Stimulated activated naive CD8-positive, alpha-beta T cell treated with anti-CD3 and anti-CD28 coated beads, Interleukin-15, amount 100 ng/mL, for 72 hours (primary cell): ENCODE results near the gene OLFM1.
A peak's percentile ranks its signal among the peaks of the same experiment; 100 is the strongest.

ENCODE experiments used
- ATAC-seq: fragments of 150-1000 bp; cut with Tn5 transposase; 2 replicates; pipeline ENCODE4 v1.10.0; 2021; ENCODE audit warnings: mild to moderate bottlenecking, moderate library complexity
- DNase-seq, 2 donors: peaks; one replicate each; pipeline ENCODE4 v3.0.0; 2021 to 2022
- H3K27ac Mint-ChIP-seq, 2 donors: one replicate each; pipeline ENCODE4 v1.8.0; 2022; ENCODE audit warnings: mild to moderate bottlenecking in 2 of 2, mixed read lengths in 2 of 2, moderate library complexity in 2 of 2
- H3K27me3 Mint-ChIP-seq: one replicate; pipeline ENCODE4 v1.8.0; 2022; ENCODE audit warnings: mixed read lengths
- H3K4me1 Mint-ChIP-seq: one replicate; pipeline ENCODE4 v1.8.0; 2022; ENCODE audit warnings: mild to moderate bottlenecking, mixed read lengths
- H3K4me3 Mint-ChIP-seq, 2 donors: one replicate each; pipeline ENCODE4 v1.8.0; 2022; ENCODE audit warnings: mild to moderate bottlenecking in 2 of 2, mixed read lengths in 2 of 2, moderate library complexity in 1 of 2
- H3K9me3 Mint-ChIP-seq, 2 donors: one replicate each; pipeline ENCODE4 v1.8.0; 2022; ENCODE audit warnings: mixed read lengths in 2 of 2

Gene OLFM1

GRCh38 chr9:135087489-135087792 lies at the start of gene OLFM1:
Gene OLFM1 (plus strand): TSS chr9:135087668. CDS start chr9:135087990, 322 bp downstream.
- peak within 1 kb of the TSS in 1 of 2 donors; percentile 46 for H3K4me3 Mint-ChIP-seq

GRCh38 chr9:135038331-135038730 lies 49.1 kb upstream of the OLFM1 start:
- Mint-ChIP-seq H3K27ac (no peak overlapping the region), H3K4me3 (no peak overlapping the region), H3K9me3 (no peaks in the 10 kb centered on the region), H3K4me1 (no peaks in the 10 kb centered on the region), H3K27me3 (peaks cover 8% of the 10 kb centered on the region)
- ATAC-seq = no peak
- DNase-seq = no peak

More at GRCh38 chr9:135087489-135087792, at the start of gene OLFM1:
- H3K27ac Mint-ChIP-seq = no peak within 1 kb of the TSS
- H3K9me3 Mint-ChIP-seq = peaks cover 7 to 8% of the 10 kb centered on the region in 2 donors
- ATAC-seq (peak; percentile 66), DNase-seq (peak; percentile 10 to 51)
- H3K4me1 Mint-ChIP-seq = peaks cover 7% of the 10 kb centered on the region
- peaks cover 54% of the 10 kb centered on the region for H3K27me3 Mint-ChIP-seq

GRCh38 chr9:135038826-135039225 lies 48.6 kb upstream of the OLFM1 start:
- H3K27ac Mint-ChIP-seq = no peak overlapping the region
- H3K4me1 Mint-ChIP-seq = no peaks in the 10 kb centered on the region
- H3K9me3 Mint-ChIP-seq = no peaks in the 10 kb centered on the region
- ATAC-seq (no peak), DNase-seq (no peak)
- H3K27me3 Mint-ChIP-seq = peaks cover 8% of the 10 kb centered on the region
- H3K4me3 Mint-ChIP-seq = no peak overlapping the region

GRCh38 chr9:135039266-135039870 lies 48.1 kb upstream of the OLFM1 start:
- ATAC-seq = no peak
- peaks cover 11% of the 10 kb centered on the region for H3K27me3 Mint-ChIP-seq

GRCh38 chr9:135039916-135040645 lies 47.4 kb upstream of the OLFM1 start:
- Mint-ChIP-seq H3K27me3 (peaks cover 18% of the 10 kb centered on the region), H3K4me1 (no peaks in the 10 kb centered on the region), H3K27ac (no peak overlapping the region), H3K4me3 (no peak overlapping the region), H3K9me3 (no peaks in the 10 kb centered on the region)
- no peak for ATAC-seq
- no peak for DNase-seq

More at GRCh38 chr9:135039266-135039870, 48.1 kb upstream of the OLFM1 start:
- DNase-seq = no peak
- H3K9me3 Mint-ChIP-seq = no peaks in the 10 kb centered on the region
- no peaks in the 10 kb centered on the region for H3K4me1 Mint-ChIP-seq
- no peak overlapping the region for H3K4me3 Mint-ChIP-seq
- no peak overlapping the region for H3K27ac Mint-ChIP-seq

- ATAC-seq = no peak
These were observed 46.6 kb upstream of the OLFM1 start for GRCh38 chr9:135040892-135041291.

GRCh38 chr9:135043345-135043744 lies 44.1 kb upstream of the OLFM1 start:
- no peak for DNase-seq
- no peak overlapping the region for H3K4me3 Mint-ChIP-seq
- H3K9me3 Mint-ChIP-seq = no peaks in the 10 kb centered on the region
- H3K4me1 Mint-ChIP-seq = no peaks in the 10 kb centered on the region
- no peak overlapping the region for H3K27ac Mint-ChIP-seq
- no peak for ATAC-seq
- peaks cover 23% of the 10 kb centered on the region for H3K27me3 Mint-ChIP-seq

More at GRCh38 chr9:135040892-135041291, 46.6 kb upstream of the OLFM1 start:
- Mint-ChIP-seq H3K27ac (no peak overlapping the region), H3K27me3 (peaks cover 26% of the 10 kb centered on the region), H3K9me3 (no peaks in the 10 kb centered on the region), H3K4me3 (no peak overlapping the region), H3K4me1 (no peaks in the 10 kb centered on the region)
- no peak for DNase-seq

- Mint-ChIP-seq H3K27ac (no peak overlapping the region), H3K9me3 (no peaks in the 10 kb centered on the region), H3K4me1 (no peaks in the 10 kb centered on the region), H3K27me3 (peaks cover 29% of the 10 kb centered on the region), H3K4me3 (no peak overlapping the region)
- ATAC-seq = no peak
- no peak for DNase-seq
These were observed 42.1 kb upstream of the OLFM1 start for GRCh38 chr9:135045264-135045927.

GRCh38 chr9:135045928-135046738 lies 41.3 kb upstream of the OLFM1 start:
- no peak for ATAC-seq
- Mint-ChIP-seq H3K27me3 (peaks cover 34% of the 10 kb centered on the region), H3K27ac (no peak overlapping the region), H3K4me3 (no peak overlapping the region), H3K9me3 (no peaks in the 10 kb centered on the region), H3K4me1 (no peaks in the 10 kb centered on the region)
- no peak for DNase-seq

- H3K4me1 Mint-ChIP-seq = no peaks in the 10 kb centered on the region
- H3K27me3 Mint-ChIP-seq = peaks cover 41% of the 10 kb centered on the region
- H3K4me3 Mint-ChIP-seq = no peak overlapping the region
- no peaks in the 10 kb centered on the region for H3K9me3 Mint-ChIP-seq
- peak overlapping the region in 1 of 2 donors; percentile 52 for H3K27ac Mint-ChIP-seq
- ATAC-seq (no peak), DNase-seq (no peak)
These were observed 40.6 kb upstream of the OLFM1 start for GRCh38 chr9:135046739-135047350.

GRCh38 chr9:135047521-135047920 lies 39.9 kb upstream of the OLFM1 start:
- Mint-ChIP-seq H3K27ac (no peak overlapping the region), H3K27me3 (peaks cover 44% of the 10 kb centered on the region), H3K4me1 (no peaks in the 10 kb centered on the region), H3K4me3 (no peak overlapping the region), H3K9me3 (no peaks in the 10 kb centered on the region)
- no peak for ATAC-seq
- DNase-seq = no peak

GRCh38 chr9:135048046-135048757 lies 39.3 kb upstream of the OLFM1 start:
- Mint-ChIP-seq H3K4me1 (no peaks in the 10 kb centered on the region), H3K27me3 (peaks cover 49% of the 10 kb centered on the region), H3K27ac (peak overlapping the region in 1 of 2 donors; percentile 67), H3K9me3 (no peaks in the 10 kb centered on the region), H3K4me3 (no peak overlapping the region)
- no peak for DNase-seq
- ATAC-seq = no peak

- no peak for ATAC-seq
These were observed 38.6 kb upstream of the OLFM1 start for GRCh38 chr9:135048758-135049444.

GRCh38 chr9:135049460-135049859 lies 38.0 kb upstream of the OLFM1 start:
- DNase-seq (no peak), ATAC-seq (no peak)
- Mint-ChIP-seq H3K27me3 (peaks cover 47% of the 10 kb centered on the region), H3K9me3 (no peaks in the 10 kb centered on the region), H3K27ac (no peak overlapping the region), H3K4me3 (no peak overlapping the region), H3K4me1 (no peaks in the 10 kb centered on the region)

More at GRCh38 chr9:135048758-135049444, 38.6 kb upstream of the OLFM1 start:
- Mint-ChIP-seq H3K4me3 (no peak overlapping the region), H3K4me1 (no peaks in the 10 kb centered on the region), H3K27me3 (peaks cover 51% of the 10 kb centered on the region), H3K9me3 (no peaks in the 10 kb centered on the region), H3K27ac (no peak overlapping the region)
- DNase-seq = no peak
